ENCODE data around the gene FGF14. TPM values are rescaled to one million over a fixed set of nuclear protein-coding genes. Genes with fewer than 3 reads are reported as not detected.
"Not testable (repeated sequence)": the region's sequence is repeated elsewhere in the genome, so short reads cannot be mapped to it uniquely, and the experiment has no call there.

Gene FGF14
- total RNA-seq, 4 donors from 2014 or later, result 0.36 to 1.9 (median 0.45) TPM

DNA sequence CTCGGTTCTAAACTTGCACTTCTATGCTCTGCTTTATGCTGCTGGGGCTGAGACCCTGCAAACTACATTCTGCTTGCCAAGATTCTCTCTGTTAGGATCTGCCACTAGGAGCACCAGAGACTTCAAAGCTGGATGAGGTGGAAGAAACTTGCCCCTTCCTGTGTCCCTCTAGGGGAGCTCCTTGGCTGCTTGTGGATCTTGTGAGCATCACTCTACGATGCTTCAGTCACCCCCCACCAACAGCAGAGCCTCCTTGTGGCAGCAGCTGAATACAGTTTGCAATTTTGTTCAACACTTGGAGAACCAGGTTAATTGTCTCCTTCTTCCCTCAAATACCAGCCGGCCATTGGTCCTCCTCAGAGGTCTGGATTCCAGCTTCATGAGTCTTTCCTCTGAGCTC is 310.6 kb downstream of the FGF14 start:
- TF ChIP-seq POLR2A (IDR thresholded peaks at IDR 0.05), result no peak
- TF ChIP-seq, protein P1, sequence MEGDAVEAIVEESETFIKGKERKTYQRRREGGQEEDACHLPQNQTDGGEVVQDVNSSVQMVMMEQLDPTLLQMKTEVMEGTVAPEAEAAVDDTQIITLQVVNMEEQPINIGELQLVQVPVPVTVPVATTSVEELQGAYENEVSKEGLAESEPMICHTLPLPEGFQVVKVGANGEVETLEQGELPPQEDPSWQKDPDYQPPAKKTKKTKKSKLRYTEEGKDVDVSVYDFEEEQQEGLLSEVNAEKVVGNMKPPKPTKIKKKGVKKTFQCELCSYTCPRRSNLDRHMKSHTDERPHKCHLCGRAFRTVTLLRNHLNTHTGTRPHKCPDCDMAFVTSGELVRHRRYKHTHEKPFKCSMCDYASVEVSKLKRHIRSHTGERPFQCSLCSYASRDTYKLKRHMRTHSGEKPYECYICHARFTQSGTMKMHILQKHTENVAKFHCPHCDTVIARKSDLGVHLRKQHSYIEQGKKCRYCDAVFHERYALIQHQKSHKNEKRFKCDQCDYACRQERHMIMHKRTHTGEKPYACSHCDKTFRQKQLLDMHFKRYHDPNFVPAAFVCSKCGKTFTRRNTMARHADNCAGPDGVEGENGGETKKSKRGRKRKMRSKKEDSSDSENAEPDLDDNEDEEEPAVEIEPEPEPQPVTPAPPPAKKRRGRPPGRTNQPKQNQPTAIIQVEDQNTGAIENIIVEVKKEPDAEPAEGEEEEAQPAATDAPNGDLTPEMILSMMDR (IDR thresholded peaks at IDR 0.05), result no peak
- no peak for DNase-seq (ENCODE audit: low spot score in 2 of 2)
- 59 to 80% methylated on average over 3 of the region's 3 CpGs for WGBS, 2 donors
- intact Hi-C loops (cut with DNase I; ENCODE audit: low total_unique reads), result no loop called here
- H3K4me3 ChIP-seq (ENCODE audit: low read depth, poor library complexity, severe bottlenecking), result no peak overlapping the region

DNA sequence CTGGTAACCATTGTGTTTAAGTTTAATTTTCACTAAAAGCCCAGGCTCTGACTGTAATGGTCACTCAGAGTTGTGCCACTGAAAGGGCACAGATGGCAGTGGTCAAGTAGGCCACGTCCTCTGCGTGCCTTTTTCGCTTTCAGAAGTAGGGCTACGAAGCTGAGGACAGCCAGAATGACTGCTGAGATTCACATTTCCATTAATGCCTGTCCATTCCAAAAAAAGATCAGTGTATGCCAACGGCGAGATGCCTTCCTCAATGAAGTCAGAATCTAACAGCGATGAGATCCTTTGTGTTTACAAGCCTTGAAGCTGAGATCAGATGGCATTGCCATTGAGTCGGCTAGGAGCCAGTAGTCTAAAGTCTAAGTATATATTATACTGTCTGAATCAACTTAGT is 311.3 kb downstream of the FGF14 start:
- TF ChIP-seq, protein P1 (IDR thresholded peaks at IDR 0.05), result no peak
- no peak for TF ChIP-seq POLR2A (IDR thresholded peaks at IDR 0.05)
- intact Hi-C loops (cut with DNase I; ENCODE audit: low total_unique reads), result no loop called here
- H3K4me3 ChIP-seq (ENCODE audit: low read depth, poor library complexity, severe bottlenecking), result no peak overlapping the region
- 92 to 94% methylated on average over 8 of the region's 8 CpGs for WGBS, 2 donors
- DNase-seq (ENCODE audit: low spot score in 2 of 2), result no peak

DNA sequence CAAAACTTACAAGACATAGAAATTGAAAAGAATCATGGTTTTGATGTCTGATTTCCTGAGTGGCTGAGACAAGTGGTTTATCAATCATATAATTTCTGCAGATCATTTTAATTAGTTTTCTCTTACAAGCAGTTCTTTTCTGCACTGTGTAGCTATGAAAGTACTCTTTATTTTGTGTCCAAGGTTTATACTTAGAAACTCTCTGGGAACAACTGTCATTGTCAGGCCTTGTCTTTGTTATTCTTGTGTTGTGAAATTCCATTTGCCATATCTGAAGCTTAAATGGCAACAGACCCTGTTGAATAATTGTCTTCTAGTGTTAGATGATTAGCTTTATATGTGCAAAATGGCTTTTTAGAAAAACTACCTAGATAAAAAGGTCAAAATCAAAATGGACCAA is 312.1 kb downstream of the FGF14 start:
- no peak for TF ChIP-seq POLR2A (IDR thresholded peaks at IDR 0.05)
- TF ChIP-seq, protein P1 (IDR thresholded peaks at IDR 0.05), result no peak
- intact Hi-C loops (cut with DNase I; ENCODE audit: low total_unique reads), result no loop called here
- no peak overlapping the region for H3K4me3 ChIP-seq (ENCODE audit: low read depth, poor library complexity, severe bottlenecking)
- no peak for DNase-seq (ENCODE audit: low spot score in 2 of 2)

DNA sequence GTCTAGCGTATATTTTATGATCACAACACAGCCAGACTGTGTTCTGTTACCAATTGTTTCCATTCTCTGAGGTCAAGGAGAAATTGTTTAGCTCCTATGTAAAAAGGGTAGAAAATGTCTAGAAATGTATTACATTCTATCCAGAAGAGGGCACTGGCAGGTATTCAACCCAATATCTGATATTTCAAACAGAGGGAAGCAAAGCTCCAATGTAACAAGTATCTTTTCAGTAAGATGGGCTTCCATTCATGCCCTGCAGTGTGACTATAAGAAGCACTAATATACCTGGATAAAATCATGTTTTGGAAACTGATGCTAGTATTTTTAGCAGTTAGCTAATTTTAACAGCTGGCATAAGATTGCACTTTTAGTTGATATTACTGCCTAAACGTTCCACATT is 312.7 kb downstream of the FGF14 start:
- no peak for DNase-seq (ENCODE audit: low spot score in 2 of 2)
- intact Hi-C loops (cut with DNase I; ENCODE audit: low total_unique reads), result no loop called here
- no peak overlapping the region for H3K4me3 ChIP-seq (ENCODE audit: low read depth, poor library complexity, severe bottlenecking)
- TF ChIP-seq, protein P1 (IDR thresholded peaks at IDR 0.05), result no peak
- TF ChIP-seq POLR2A (IDR thresholded peaks at IDR 0.05), result no peak
- WGBS, 2 donors, result 70 to 75% methylated on average over 2 of the region's 2 CpGs

DNA sequence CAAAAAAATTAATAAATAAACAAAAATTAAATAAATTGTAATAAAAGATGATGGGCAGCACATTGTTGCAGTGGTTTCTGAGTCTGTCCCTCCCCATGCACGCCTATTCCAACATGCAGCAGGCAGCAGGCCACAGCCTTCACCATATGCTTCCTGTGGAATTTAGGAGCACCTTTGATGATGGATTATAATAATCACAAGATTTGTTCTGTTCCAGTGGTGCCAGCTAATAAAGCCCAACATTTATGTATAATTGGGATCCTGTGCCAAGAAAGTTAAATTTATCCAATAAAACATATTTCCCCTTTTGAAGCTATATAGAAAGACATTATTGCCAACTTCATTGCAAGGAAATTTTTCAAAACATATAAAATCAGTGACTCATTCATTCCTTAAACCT is 328.6 kb downstream of the FGF14 start:
- no peak for DNase-seq (ENCODE audit: low spot score in 2 of 2)
- TF ChIP-seq, protein P1 (IDR thresholded peaks at IDR 0.05), result no peak
- TF ChIP-seq POLR2A (IDR thresholded peaks at IDR 0.05), result no peak
- WGBS, 2 donors, result 33 to 45% methylated on average over 1 of the region's 1 CpG
- intact Hi-C loops (cut with DNase I; ENCODE audit: low total_unique reads), result no loop called here
- H3K4me3 ChIP-seq (ENCODE audit: low read depth, poor library complexity, severe bottlenecking), result no peak overlapping the region

DNA sequence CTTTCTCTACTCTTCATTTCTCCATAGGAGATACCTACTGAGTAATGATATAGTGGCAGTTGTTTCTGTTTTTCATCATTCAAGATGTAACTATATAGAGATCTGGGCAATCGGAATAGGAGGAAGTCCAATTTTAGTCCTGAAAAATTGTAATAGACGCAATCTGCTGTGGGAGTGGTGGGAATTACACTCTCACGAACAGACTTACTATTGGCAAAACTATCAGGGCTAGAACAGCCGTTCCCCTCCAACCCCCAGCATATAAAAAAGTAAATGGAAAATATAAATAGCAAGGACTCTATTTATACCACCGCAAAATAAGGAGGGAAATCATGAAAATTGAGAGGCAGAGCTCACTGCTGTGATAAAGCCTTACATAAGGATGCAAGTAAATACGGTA is 330.1 kb downstream of the FGF14 start:
- TF ChIP-seq, protein P1 (IDR thresholded peaks at IDR 0.05), result no peak
- TF ChIP-seq POLR2A (IDR thresholded peaks at IDR 0.05), result no peak
- H3K4me3 ChIP-seq (ENCODE audit: low read depth, poor library complexity, severe bottlenecking), result no peak overlapping the region
- DNase-seq (ENCODE audit: low spot score in 2 of 2), result no peak
- 73 to 78% methylated on average over 6 of the region's 6 CpGs for WGBS, 2 donors
- intact Hi-C loops (cut with DNase I; ENCODE audit: low total_unique reads), result no loop called here

DNA sequence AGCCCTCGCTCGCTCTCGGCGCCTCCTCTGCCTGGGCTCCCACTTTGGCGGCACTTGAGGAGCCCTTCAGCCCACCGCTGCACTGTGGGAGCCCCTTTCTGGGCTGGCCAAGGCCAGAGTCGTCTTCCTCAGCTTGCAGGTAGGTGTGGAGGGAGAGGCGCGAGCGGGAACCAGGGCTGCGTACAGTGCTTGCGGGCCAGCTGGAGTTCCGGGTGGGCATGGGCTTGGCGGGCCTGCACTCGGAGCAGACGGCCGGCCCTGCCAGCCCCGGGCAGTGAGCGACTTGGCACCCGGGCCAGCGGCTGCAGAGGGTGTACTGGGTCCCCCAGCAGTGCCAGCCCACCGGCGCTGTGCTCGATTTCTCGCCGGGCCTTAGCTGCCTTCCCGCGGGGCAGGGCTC is 333.5 kb downstream of the FGF14 start:
- intact Hi-C loops (cut with DNase I; ENCODE audit: low total_unique reads); DNase-seq (ENCODE audit: low spot score in 2 of 2): not testable (repeated sequence)
- 94 to 96% methylated on average over 17 to 26 of the region's 28 CpGs for WGBS, 2 donors

More for the DNA sequence above, 333.5 kb downstream of the FGF14 start:
- H3K4me3 ChIP-seq (ENCODE audit: low read depth, poor library complexity, severe bottlenecking), result not testable (repeated sequence)

All from lower leg skin (tissue), 4 donors.